MG63 (cell line): ENCODE results near the gene CGNL1. TPM values are rescaled to one million over a fixed set of nuclear protein-coding genes. Genes with fewer than 3 reads are reported as not detected.

Source experiments
- DNase-seq: peaks from one replicate; pipeline ENCODE4 v3.0.0-alpha.2; 2020
- H3K27me3 ChIP-seq: fragments of 250-450 bp; sonication (Bioruptor Pico); 2 replicates; pipeline ENCODE4 v1.5.1; 2020; ENCODE audit warnings: mild to moderate bottlenecking, moderate library complexity
- H3K36me3 ChIP-seq: fragments of 250-450 bp; sonication (Bioruptor Pico); 2 replicates; pipeline ENCODE4 v1.5.1; 2020; ENCODE audit warnings: mild to moderate bottlenecking, moderate library complexity
- H3K4me3 ChIP-seq: fragments of 250-450 bp; sonication (Bioruptor Pico); 2 replicates; pipeline ENCODE4 v1.5.1; 2020; ENCODE audit warnings: mild to moderate bottlenecking, moderate library complexity
- H3K9me3 ChIP-seq: fragments of 250-450 bp; sonication (Bioruptor Pico); 2 replicates; pipeline ENCODE4 v1.5.1; 2020; ENCODE audit warnings: mild to moderate bottlenecking, moderate library complexity
- total RNA-seq: library from RNA; depleted of rRNA; stranded (reverse); fragments of >200 nt; shearing (Covaris generic); gene quantifications from 2 replicates; pipeline ENCODE4 v1.2.3, GENCODE V29; 2014; ENCODE audit warnings: low replicate concordance

CGNL1 gene
- total RNA-seq, 1 experiment from 2014 or later, result 0.03 TPM

GRCh38 chr15:57566834-57567233 lies 190.5 kb downstream of the CGNL1 start:
- Histone ChIP-seq H3K4me3 (no peak overlapping the region), H3K36me3 (no peaks in the 10 kb centered on the region), H3K9me3 (no peaks in the 10 kb centered on the region), H3K27me3 (no peaks in the 10 kb centered on the region)
- DNase-seq, result peak; percentile 70

GRCh38 chr15:57567891-57568290 lies 191.6 kb downstream of the CGNL1 start:
- H3K27me3 ChIP-seq, result no peaks in the 10 kb centered on the region
- H3K36me3 ChIP-seq, result no peaks in the 10 kb centered on the region
- no peaks in the 10 kb centered on the region for H3K9me3 ChIP-seq
- DNase-seq, result no peak
- H3K4me3 ChIP-seq, result no peak overlapping the region

- Histone ChIP-seq H3K9me3 (no peaks in the 10 kb centered on the region), H3K4me3 (no peak overlapping the region), H3K27me3 (no peaks in the 10 kb centered on the region), H3K36me3 (no peaks in the 10 kb centered on the region)
- no peak for DNase-seq
Measured at GRCh38 chr15:57568299-57568698, 192.0 kb downstream of the CGNL1 start.

- H3K9me3 ChIP-seq, result no peaks in the 10 kb centered on the region
Measured at GRCh38 chr15:57570340-57570739, 194.0 kb downstream of the CGNL1 start.

GRCh38 chr15:57570994-57571393 lies 194.7 kb downstream of the CGNL1 start:
- no peaks in the 10 kb centered on the region for H3K36me3 ChIP-seq
- H3K9me3 ChIP-seq, result no peaks in the 10 kb centered on the region
- H3K4me3 ChIP-seq, result no peak overlapping the region
- no peak for DNase-seq
- peaks cover 2% of the 10 kb centered on the region; the same call in 1 of the 2 replicates for H3K27me3 ChIP-seq

More at GRCh38 chr15:57570340-57570739, 194.0 kb downstream of the CGNL1 start:
- Histone ChIP-seq H3K27me3 (no peaks in the 10 kb centered on the region), H3K36me3 (no peaks in the 10 kb centered on the region), H3K4me3 (no peak overlapping the region)
- no peak for DNase-seq

DNA sequence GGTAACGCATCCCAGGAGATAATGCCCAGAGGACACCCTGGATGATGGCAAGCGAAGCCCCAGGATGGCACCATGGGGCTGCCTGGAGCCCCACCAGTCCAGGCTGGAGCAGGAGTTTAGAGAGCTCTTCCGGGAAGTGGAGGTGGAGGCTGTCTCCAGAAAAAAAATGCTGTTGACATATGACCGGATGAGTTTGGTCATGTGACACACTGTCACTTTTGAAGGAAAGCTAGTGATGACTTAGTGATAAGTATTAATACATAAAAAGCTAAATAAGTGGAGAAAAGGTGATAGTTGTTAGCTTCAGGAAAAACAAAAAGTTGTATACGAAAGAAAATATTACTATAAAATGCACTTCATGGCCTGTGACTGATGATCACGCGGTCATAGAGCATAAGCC lies 195.4 kb downstream of the CGNL1 start:
- Histone ChIP-seq H3K36me3 (no peaks in the 10 kb centered on the region), H3K27me3 (peaks cover 7% of the 10 kb centered on the region), H3K9me3 (no peaks in the 10 kb centered on the region), H3K4me3 (no peak overlapping the region)
- DNase-seq, result no peak

DNA sequence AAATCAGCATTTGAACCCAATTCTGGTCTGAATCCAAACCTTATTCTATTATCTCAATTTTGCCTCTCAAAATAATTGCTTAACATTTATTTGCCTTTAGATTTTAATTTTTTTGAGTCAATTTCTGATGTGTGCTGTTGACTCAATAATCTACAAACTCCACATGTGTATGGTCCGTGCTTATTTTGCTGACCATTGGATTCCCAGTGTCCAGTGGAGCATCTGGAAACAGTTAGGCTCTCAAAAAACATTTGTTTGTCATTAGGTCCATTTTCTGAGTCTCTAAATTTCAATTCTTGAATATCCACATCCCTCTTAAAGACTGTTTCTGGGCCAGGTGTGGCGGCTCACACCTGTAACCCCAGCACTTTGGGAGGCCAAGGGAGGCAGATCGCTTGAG lies 196.2 kb downstream of the CGNL1 start:
- no peak for DNase-seq

GRCh38 chr15:57573151-57573550 lies 196.8 kb downstream of the CGNL1 start:
- no peaks in the 10 kb centered on the region for H3K36me3 ChIP-seq

More for the DNA sequence above, 196.2 kb downstream of the CGNL1 start:
- Histone ChIP-seq H3K27me3 (peaks cover 11% of the 10 kb centered on the region), H3K36me3 (no peaks in the 10 kb centered on the region), H3K4me3 (no peak overlapping the region), H3K9me3 (no peaks in the 10 kb centered on the region)

GRCh38 chr15:57575363-57575762 lies 199.1 kb downstream of the CGNL1 start:
- DNase-seq, result no peak
- peaks cover 13% of the 10 kb centered on the region for H3K27me3 ChIP-seq
- no peaks in the 10 kb centered on the region for H3K36me3 ChIP-seq
- no peak overlapping the region for H3K4me3 ChIP-seq
- H3K9me3 ChIP-seq, result no peaks in the 10 kb centered on the region

More at GRCh38 chr15:57573151-57573550, 196.8 kb downstream of the CGNL1 start:
- Histone ChIP-seq H3K27me3 (peaks cover 11% of the 10 kb centered on the region), H3K9me3 (no peaks in the 10 kb centered on the region), H3K4me3 (no peak overlapping the region)
- no peak for DNase-seq

- Histone ChIP-seq H3K36me3 (no peaks in the 10 kb centered on the region), H3K27me3 (peaks cover 13% of the 10 kb centered on the region), H3K4me3 (no peak overlapping the region), H3K9me3 (peaks cover 7% of the 10 kb centered on the region)
- DNase-seq, result no peak
Measured at GRCh38 chr15:57578288-57578900, 202.1 kb downstream of the CGNL1 start.

GRCh38 chr15:57580428-57580827 lies 204.1 kb downstream of the CGNL1 start:
- no peaks in the 10 kb centered on the region for H3K36me3 ChIP-seq
- H3K27me3 ChIP-seq, result peaks cover 13% of the 10 kb centered on the region
- H3K9me3 ChIP-seq, result peaks cover 8% of the 10 kb centered on the region
- no peak overlapping the region for H3K4me3 ChIP-seq
- DNase-seq, result no peak

- Histone ChIP-seq H3K27me3 (peaks cover 13% of the 10 kb centered on the region), H3K36me3 (no peaks in the 10 kb centered on the region), H3K9me3 (peaks cover 8% of the 10 kb centered on the region), H3K4me3 (no peak overlapping the region)
- DNase-seq, result no peak
Measured at GRCh38 chr15:57580866-57581265, 204.6 kb downstream of the CGNL1 start.

- peaks cover 2% of the 10 kb centered on the region for H3K27me3 ChIP-seq
- H3K9me3 ChIP-seq, result peaks cover 8% of the 10 kb centered on the region
- no peak overlapping the region for H3K4me3 ChIP-seq
- no peaks in the 10 kb centered on the region for H3K36me3 ChIP-seq
- no peak for DNase-seq
Measured at GRCh38 chr15:57582090-57582489, 205.8 kb downstream of the CGNL1 start.

DNA sequence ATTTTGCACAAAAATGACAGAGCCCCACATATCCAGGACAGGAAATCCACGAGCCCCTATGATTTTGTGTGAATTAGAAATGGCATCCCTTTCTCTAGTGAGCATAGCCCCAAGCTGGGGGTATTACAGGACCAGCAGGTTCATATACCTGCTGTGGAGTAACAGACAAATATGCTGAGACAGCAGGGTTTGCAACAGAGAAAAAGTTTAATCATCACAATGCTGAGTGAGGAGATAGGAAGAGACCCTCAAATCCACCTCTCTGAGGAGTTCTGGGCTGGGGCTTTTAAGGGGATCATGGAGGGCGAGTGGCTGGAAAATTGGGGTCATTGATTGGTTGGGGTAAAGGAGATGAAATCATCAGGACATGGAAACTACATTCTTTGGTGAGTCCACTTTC lies 207.0 kb downstream of the CGNL1 start:
- Histone ChIP-seq H3K9me3 (peaks cover 8% of the 10 kb centered on the region), H3K27me3 (peaks cover 2% of the 10 kb centered on the region; the same call in 1 of the 2 replicates), H3K4me3 (no peak overlapping the region), H3K36me3 (no peaks in the 10 kb centered on the region)
- no peak for DNase-seq

- no peak for DNase-seq
- H3K9me3 ChIP-seq, result peaks cover 8% of the 10 kb centered on the region
Measured at GRCh38 chr15:57583720-57584119, 207.4 kb downstream of the CGNL1 start.

GRCh38 chr15:57586661-57587424 lies 210.5 kb downstream of the CGNL1 start:
- Histone ChIP-seq H3K9me3 (peaks cover 8% of the 10 kb centered on the region), H3K4me3 (no peak overlapping the region), H3K36me3 (no peaks in the 10 kb centered on the region), H3K27me3 (peaks cover under 1% of the 10 kb centered on the region)
- DNase-seq, result no peak

More at GRCh38 chr15:57583720-57584119, 207.4 kb downstream of the CGNL1 start:
- H3K36me3 ChIP-seq, result no peaks in the 10 kb centered on the region
- peaks cover 2% of the 10 kb centered on the region; the same call in 1 of the 2 replicates for H3K27me3 ChIP-seq
- H3K4me3 ChIP-seq, result no peak overlapping the region

GRCh38 chr15:57589281-57589680 lies 213.0 kb downstream of the CGNL1 start:
- peaks cover 8% of the 10 kb centered on the region for H3K27me3 ChIP-seq
- no peaks in the 10 kb centered on the region for H3K36me3 ChIP-seq
- H3K9me3 ChIP-seq, result no peaks in the 10 kb centered on the region; the same call in 1 of the 2 replicates
- no peak for DNase-seq
- H3K4me3 ChIP-seq, result no peak overlapping the region

- no peaks in the 10 kb centered on the region; the same call in 1 of the 2 replicates for H3K9me3 ChIP-seq
- DNase-seq, result peak; percentile 67
Measured at GRCh38 chr15:57589754-57590153, 213.4 kb downstream of the CGNL1 start.

More at GRCh38 chr15:57589754-57590153, 213.4 kb downstream of the CGNL1 start:
- no peaks in the 10 kb centered on the region for H3K36me3 ChIP-seq
- H3K4me3 ChIP-seq, result no peak overlapping the region
- H3K27me3 ChIP-seq, result peaks cover 8% of the 10 kb centered on the region
